ENCODE data around the gene L3MBTL2. TPM values are rescaled to one million over a fixed set of nuclear protein-coding genes. Genes with fewer than 3 reads are reported as not detected.

L3MBTL2 gene
- total and polyA plus RNA-seq, 10 of the 15 experiments (the other 5 are each of a cell fraction or from before 2014, with no cell fraction given): 13.2 to 37.6 (median 28.2) TPM

- H3K4me1 ChIP-seq (ENCODE audit: control insufficient read depth, insufficient read depth, low read length): no peaks in the 10 kb centered on the region
- 96% methylated on average over 14 of the region's 14 CpGs for WGBS (ENCODE audit: insufficient coverage, insufficient replicate concordance, low lambda C conversion rate, missing lambda C conversion rate)
- ChIA-PET RAD21 (ENCODE audit: unreplicated experiment) (no interaction called here), SMC1A (ENCODE audit: uncharacterized antibody, unreplicated experiment) (no interaction called here), POLR2A (no interaction called here), CTCF (no interaction called here)
- H3K4me2 ChIP-seq (ENCODE audit: control insufficient read depth, insufficient read depth): no peak overlapping the region
- no peaks in the 10 kb centered on the region for H3K9me3 ChIP-seq (replicated peaks; ENCODE audit: control insufficient read depth, insufficient read depth, low read length)
- H3K4me3 ChIP-seq: no peak overlapping the region
- in situ Hi-C loops (cut with MboI) (no loop called here), intact Hi-C loops (cut with micrococcal nuclease; ENCODE audit: unreplicated experiment) (no loop called here)
- no peak for ATAC-seq
- H3K79me2 ChIP-seq (ENCODE audit: control insufficient read depth, insufficient read depth, low read length): no peaks in the 10 kb centered on the region
- no peak overlapping the region for H3K27ac ChIP-seq (ENCODE audit: control insufficient read depth, insufficient read depth)
- no peaks in the 10 kb centered on the region for H4K20me1 ChIP-seq (ENCODE audit: control insufficient read depth, insufficient read depth)
- TF ChIP-seq, protein P1, sequence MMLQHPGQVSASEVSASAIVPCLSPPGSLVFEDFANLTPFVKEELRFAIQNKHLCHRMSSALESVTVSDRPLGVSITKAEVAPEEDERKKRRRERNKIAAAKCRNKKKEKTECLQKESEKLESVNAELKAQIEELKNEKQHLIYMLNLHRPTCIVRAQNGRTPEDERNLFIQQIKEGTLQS (IDR thresholded peaks at IDR 0.05; ENCODE audit: borderline replicate concordance, extremely low read depth, low read depth, low read length): no peak
- no peak for TF ChIP-seq ZBTB11 (CRISPR knock-in tag; IDR thresholded peaks at IDR 0.05)
- TF ChIP-seq FOXK2 (IDR thresholded peaks at IDR 0.05): no peak
- TF ChIP-seq ZNF274 (IDR thresholded peaks at IDR 0.05; ENCODE audit: insufficient read depth, insufficient read length): no peak
- no peak for TF ChIP-seq RAD21 (IDR thresholded peaks at IDR 0.05; ENCODE audit: insufficient read depth, low read depth, low read length)
- TF ChIP-seq ZBTB4 (CRISPR knock-in tag; IDR thresholded peaks at IDR 0.05): no peak
- TF ChIP-seq TCF7 (IDR thresholded peaks at IDR 0.05; ENCODE audit: borderline replicate concordance): no peak
- no peak for TF ChIP-seq BACH1 (IDR thresholded peaks at IDR 0.05; ENCODE audit: borderline replicate concordance)
- no TSS peak for BruUV-seq (replicated peaks)
- H2AFZ ChIP-seq (ENCODE audit: control insufficient read depth, low read depth, low read length): no peak overlapping the region
- DNase-seq (ENCODE audit: low read depth, low spot score): no peak
- peaks cover 12 to 59% of the 10 kb centered on the region in 2 experiments for H3K36me3 ChIP-seq (ENCODE audit: control insufficient read depth in 2 of 2, insufficient read depth in 2 of 2, low read length in 1 of 2)
- H3K9ac ChIP-seq (ENCODE audit: control insufficient read depth, insufficient read depth, low read length): no peak overlapping the region
- FAIRE-seq: no peak
- no peaks in the 10 kb centered on the region for H3K27me3 ChIP-seq (replicated peaks in 1 of 2; ENCODE audit: control insufficient read depth in 2 of 2, insufficient read depth in 2 of 2, low read length in 1 of 2)
Measured at GRCh38 chr22:41249442-41249841, 44.3 kb downstream of the L3MBTL2 start.

Measured in GM12878 (cell line).